ENCODE data around the gene LARP4.

DNA sequence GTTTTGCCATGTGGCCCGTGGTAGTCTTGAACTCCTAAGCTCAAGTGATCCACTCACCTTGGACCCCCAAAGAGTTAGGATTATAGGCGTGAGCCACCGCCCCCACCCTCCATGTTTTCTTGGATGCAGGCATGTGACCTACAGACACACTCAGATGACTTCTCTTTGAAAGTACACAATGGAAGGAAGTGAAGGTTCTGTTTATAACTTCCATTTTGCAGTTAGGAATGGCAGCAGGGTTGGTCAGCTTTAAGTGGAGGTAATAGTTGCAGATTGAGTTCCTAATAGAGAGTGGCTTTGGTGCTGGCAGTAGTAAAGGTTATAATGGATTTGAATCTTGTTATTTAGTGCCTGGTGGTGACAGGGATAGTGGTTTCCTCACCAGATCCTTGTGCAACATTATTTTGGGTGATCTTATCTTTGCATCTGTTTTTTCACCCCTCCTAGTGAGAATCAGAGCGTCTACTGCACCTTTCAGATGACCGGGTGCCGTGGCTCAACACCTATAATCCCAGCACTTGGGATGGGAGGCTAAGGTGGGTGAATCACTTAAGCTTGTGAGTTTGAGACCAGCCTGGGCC, 15.3 kb downstream of the LARP4 start:
- TF ChIP-seq, protein P1, sequence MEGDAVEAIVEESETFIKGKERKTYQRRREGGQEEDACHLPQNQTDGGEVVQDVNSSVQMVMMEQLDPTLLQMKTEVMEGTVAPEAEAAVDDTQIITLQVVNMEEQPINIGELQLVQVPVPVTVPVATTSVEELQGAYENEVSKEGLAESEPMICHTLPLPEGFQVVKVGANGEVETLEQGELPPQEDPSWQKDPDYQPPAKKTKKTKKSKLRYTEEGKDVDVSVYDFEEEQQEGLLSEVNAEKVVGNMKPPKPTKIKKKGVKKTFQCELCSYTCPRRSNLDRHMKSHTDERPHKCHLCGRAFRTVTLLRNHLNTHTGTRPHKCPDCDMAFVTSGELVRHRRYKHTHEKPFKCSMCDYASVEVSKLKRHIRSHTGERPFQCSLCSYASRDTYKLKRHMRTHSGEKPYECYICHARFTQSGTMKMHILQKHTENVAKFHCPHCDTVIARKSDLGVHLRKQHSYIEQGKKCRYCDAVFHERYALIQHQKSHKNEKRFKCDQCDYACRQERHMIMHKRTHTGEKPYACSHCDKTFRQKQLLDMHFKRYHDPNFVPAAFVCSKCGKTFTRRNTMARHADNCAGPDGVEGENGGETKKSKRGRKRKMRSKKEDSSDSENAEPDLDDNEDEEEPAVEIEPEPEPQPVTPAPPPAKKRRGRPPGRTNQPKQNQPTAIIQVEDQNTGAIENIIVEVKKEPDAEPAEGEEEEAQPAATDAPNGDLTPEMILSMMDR (IDR thresholded peaks at IDR 0.05) = no peak
- no peak for TF ChIP-seq POLR2A (IDR thresholded peaks at IDR 0.05)

Measured in Peyer's patch (tissue), 4 donors.